Measurements from ENCODE around the gene KTN1. TPM values are rescaled to one million over a fixed set of nuclear protein-coding genes. Genes with fewer than 3 reads are reported as not detected.

Gene KTN1
- total RNA-seq = 203 and 227 TPM in 2 replicates
- polyA plus RNA-seq (2012) = 58.0 TPM

GRCh38 chr14:55579724-55580469 lies at the start of gene KTN1:
Gene KTN1 (plus strand): TSS chr14:55580207. CDS start chr14:55612049, 31,842 bp downstream.
- peak; percentile 86 for DNase-seq (ENCODE audit: low read depth)

GRCh38 chr14:55530464-55530863 lies 49.5 kb upstream of the KTN1 start:
- DNase-seq (ENCODE audit: low read depth) = no peak

- DNase-seq (ENCODE audit: low read depth) = peak; percentile 87
Observed at GRCh38 chr14:55532645-55533344, 47.2 kb upstream of the KTN1 start.

- peak; percentile 33 for DNase-seq (ENCODE audit: low read depth)
Observed at GRCh38 chr14:55533960-55534359, 46.0 kb upstream of the KTN1 start.

GRCh38 chr14:55535516-55536203 lies 44.3 kb upstream of the KTN1 start:
- no peak for DNase-seq (ENCODE audit: low read depth)

- DNase-seq (ENCODE audit: low read depth) = no peak
Observed at GRCh38 chr14:55536204-55536708, 43.8 kb upstream of the KTN1 start.

- no peak for DNase-seq (ENCODE audit: low read depth)
Observed at GRCh38 chr14:55537782-55538181, 42.2 kb upstream of the KTN1 start.

- no peak for DNase-seq (ENCODE audit: low read depth)
Observed at GRCh38 chr14:55539975-55540374, 40.0 kb upstream of the KTN1 start.

- DNase-seq (ENCODE audit: low read depth) = no peak
Observed at GRCh38 chr14:55540847-55541773, 38.9 kb upstream of the KTN1 start.

- no peak for DNase-seq (ENCODE audit: low read depth)
Observed at GRCh38 chr14:55545779-55546178, 34.2 kb upstream of the KTN1 start.

GRCh38 chr14:55546212-55546874 lies 33.7 kb upstream of the KTN1 start:
- no peak for DNase-seq (ENCODE audit: low read depth)

- DNase-seq (ENCODE audit: low read depth) = no peak
Observed at GRCh38 chr14:55547650-55548315, 32.2 kb upstream of the KTN1 start.

GRCh38 chr14:55553791-55554190 lies 26.2 kb upstream of the KTN1 start:
- DNase-seq (ENCODE audit: low read depth) = no peak

- DNase-seq (ENCODE audit: low read depth) = peak; percentile 100
Observed at GRCh38 chr14:55556929-55557623, 22.9 kb upstream of the KTN1 start.

GRCh38 chr14:55562135-55562534 lies 17.9 kb upstream of the KTN1 start:
- no peak for DNase-seq (ENCODE audit: low read depth)

GRCh38 chr14:55568618-55569017 lies 11.4 kb upstream of the KTN1 start:
- no peak for DNase-seq (ENCODE audit: low read depth)

GRCh38 chr14:55571125-55571889 lies 8.7 kb upstream of the KTN1 start:
- no peak for DNase-seq (ENCODE audit: low read depth)

GRCh38 chr14:55572578-55572977 lies 7.4 kb upstream of the KTN1 start:
- DNase-seq (ENCODE audit: low read depth) = no peak

Measured in myocyte (in vitro differentiated cells).